Measurements from ENCODE around the gene GDI2.

GDI2 gene

GRCh38 chr10:5835446-5836095 is 22.3 kb upstream of the GDI2 start:
- no peak overlapping the region for H3K4me3 ChIP-seq
- no peak for DNase-seq (ENCODE audit: low spot score)
- no peak for TF ChIP-seq CTCF (IDR thresholded peaks at IDR 0.05)

GRCh38 chr10:5833814-5834213 is 20.6 kb upstream of the GDI2 start:
- DNase-seq (ENCODE audit: low spot score): no peak
- Histone ChIP-seq H3K4me3 (no peak overlapping the region), H3K27ac (no peak overlapping the region)
- no peak for TF ChIP-seq CTCF (IDR thresholded peaks at IDR 0.05)

More at GRCh38 chr10:5835446-5836095, 22.3 kb upstream of the GDI2 start:
- H3K27ac ChIP-seq: no peak overlapping the region

- H3K27ac ChIP-seq: no peak overlapping the region
- TF ChIP-seq CTCF (IDR thresholded peaks at IDR 0.05): no peak
- no peak for DNase-seq (ENCODE audit: low spot score)
- H3K4me3 ChIP-seq: no peak overlapping the region
Observed at GRCh38 chr10:5832946-5833345, 19.7 kb upstream of the GDI2 start.

- no peak overlapping the region for H3K4me3 ChIP-seq
- no peak overlapping the region for H3K27ac ChIP-seq
- no peak for TF ChIP-seq CTCF (IDR thresholded peaks at IDR 0.05)
- DNase-seq (ENCODE audit: low spot score): no peak
Observed at GRCh38 chr10:5831446-5831782, 18.2 kb upstream of the GDI2 start.

- no peak overlapping the region for H3K27ac ChIP-seq
- H3K4me3 ChIP-seq: no peak overlapping the region
- TF ChIP-seq CTCF (IDR thresholded peaks at IDR 0.05): no peak
- no peak for DNase-seq (ENCODE audit: low spot score)
Observed at GRCh38 chr10:5830629-5831445, 17.6 kb upstream of the GDI2 start.

GRCh38 chr10:5829267-5829666 is 16.0 kb upstream of the GDI2 start:
- DNase-seq (ENCODE audit: low spot score): no peak
- no peak overlapping the region for H3K27ac ChIP-seq
- TF ChIP-seq CTCF (IDR thresholded peaks at IDR 0.05): no peak
- no peak overlapping the region for H3K4me3 ChIP-seq

GRCh38 chr10:5828725-5829124 is 15.5 kb upstream of the GDI2 start:
- no peak overlapping the region for H3K27ac ChIP-seq
- DNase-seq (ENCODE audit: low spot score): no peak
- no peak for TF ChIP-seq CTCF (IDR thresholded peaks at IDR 0.05)
- no peak overlapping the region for H3K4me3 ChIP-seq
